ENCODE results near the gene HLA-C.

GRCh38 chr6:31227143-31227542 is 44.7 kb downstream of the HLA-C start:
- no peak for TF ChIP-seq EP300 (IDR thresholded peaks at IDR 0.05)
- TF ChIP-seq POLR2AphosphoS5 (IDR thresholded peaks at IDR 0.05): no peak
- TF ChIP-seq, protein P1, sequence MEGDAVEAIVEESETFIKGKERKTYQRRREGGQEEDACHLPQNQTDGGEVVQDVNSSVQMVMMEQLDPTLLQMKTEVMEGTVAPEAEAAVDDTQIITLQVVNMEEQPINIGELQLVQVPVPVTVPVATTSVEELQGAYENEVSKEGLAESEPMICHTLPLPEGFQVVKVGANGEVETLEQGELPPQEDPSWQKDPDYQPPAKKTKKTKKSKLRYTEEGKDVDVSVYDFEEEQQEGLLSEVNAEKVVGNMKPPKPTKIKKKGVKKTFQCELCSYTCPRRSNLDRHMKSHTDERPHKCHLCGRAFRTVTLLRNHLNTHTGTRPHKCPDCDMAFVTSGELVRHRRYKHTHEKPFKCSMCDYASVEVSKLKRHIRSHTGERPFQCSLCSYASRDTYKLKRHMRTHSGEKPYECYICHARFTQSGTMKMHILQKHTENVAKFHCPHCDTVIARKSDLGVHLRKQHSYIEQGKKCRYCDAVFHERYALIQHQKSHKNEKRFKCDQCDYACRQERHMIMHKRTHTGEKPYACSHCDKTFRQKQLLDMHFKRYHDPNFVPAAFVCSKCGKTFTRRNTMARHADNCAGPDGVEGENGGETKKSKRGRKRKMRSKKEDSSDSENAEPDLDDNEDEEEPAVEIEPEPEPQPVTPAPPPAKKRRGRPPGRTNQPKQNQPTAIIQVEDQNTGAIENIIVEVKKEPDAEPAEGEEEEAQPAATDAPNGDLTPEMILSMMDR (IDR thresholded peaks at IDR 0.05): no peak
- no peak for TF ChIP-seq POLR2A (IDR thresholded peaks at IDR 0.05)
